Neuronal stem cell (in vitro differentiated cells): ENCODE measurements around the gene ARFRP1.
A peak's percentile ranks its signal among the peaks of the same experiment; 100 is the strongest.
"Not testable (repeated sequence)": the region's sequence is repeated elsewhere in the genome, so short reads cannot be mapped to it uniquely, and the experiment has no call there.

ENCODE experiments used
- DNase-seq: peaks from one replicate; pipeline ENCODE4 v3.0.0-alpha.2; 2013; ENCODE audit warnings: low spot score
- H2AFZ ChIP-seq: one replicate; pipeline ENCODE4 v1.6.1; 2013; ENCODE audit warnings: mild to moderate bottlenecking, low read length, inconsistent platforms
- H2AK5ac ChIP-seq: 2 replicates; pipeline ENCODE4 v1.6.1; 2013; ENCODE audit warnings: low read depth, mild to moderate bottlenecking, inconsistent platforms, low read length, moderate library complexity, mixed read lengths
- H2BK120ac ChIP-seq: 2 replicates; pipeline ENCODE4 v1.6.1; 2013; ENCODE audit warnings: low read depth, mild to moderate bottlenecking, inconsistent platforms, low read length, moderate library complexity, mixed read lengths
- H2BK12ac ChIP-seq: one replicate; pipeline ENCODE4 v1.6.1; 2013; ENCODE audit warnings: low read length, inconsistent platforms
- H2BK15ac ChIP-seq: 2 replicates; pipeline ENCODE4 v1.6.1; 2013; ENCODE audit warnings: mild to moderate bottlenecking, low read length, inconsistent platforms, mixed read lengths
- H2BK5ac ChIP-seq: one replicate; pipeline ENCODE4 v1.6.1; 2013; ENCODE audit warnings: inconsistent platforms, mild to moderate bottlenecking, low read length, moderate library complexity
- H3K14ac ChIP-seq: one replicate; pipeline ENCODE4 v1.6.1; 2013; ENCODE audit warnings: low read length, inconsistent platforms
- H3K18ac ChIP-seq: 2 replicates; pipeline ENCODE4 v1.6.1; 2013; ENCODE audit warnings: low read length, inconsistent platforms
- H3K23ac ChIP-seq: 2 replicates; pipeline ENCODE4 v1.6.1; 2013; ENCODE audit warnings: low read depth, mild to moderate bottlenecking, mixed read lengths, low read length, inconsistent platforms; ENCODE audit not compliant: poor library complexity
- H3K27ac ChIP-seq: replicated peaks from 3 replicates; pipeline ENCODE4 v1.5.1; 2013; ENCODE audit warnings: low read length, inconsistent platforms
- H3K27me3 ChIP-seq, 3 experiments: 2 replicates each; pipeline ENCODE4 v1.6.1; 2013; ENCODE audit warnings: low read length in 3 of 3, mild to moderate bottlenecking in 2 of 3, inconsistent platforms in 1 of 3, low read depth in 1 of 3, mixed read lengths in 1 of 3, moderate library complexity in 1 of 3; ENCODE audit not compliant: control insufficient read depth in 3 of 3, insufficient read depth in 3 of 3
- H3K36me3 ChIP-seq, 2 donors: replicated peaks in 1 of 2; 2 replicates each; pipeline ENCODE4 v1.6.1; 2013; ENCODE audit warnings: low read length in 2 of 2; ENCODE audit not compliant: control insufficient read depth in 2 of 2, insufficient read depth in 2 of 2
- H3K4ac ChIP-seq: 2 replicates; pipeline ENCODE4 v1.6.1; 2013; ENCODE audit warnings: inconsistent platforms, mild to moderate bottlenecking, low read length, moderate library complexity
- H3K4me1 ChIP-seq, 2 donors: 1 replicate in 1 of 2; 2 replicates in 1 of 2; pipeline ENCODE4 v1.6.1; 2013; ENCODE audit warnings: low read length in 2 of 2, low read depth in 1 of 2; ENCODE audit not compliant: control insufficient read depth in 2 of 2, insufficient read depth in 1 of 2
- H3K4me2 ChIP-seq: one replicate; pipeline ENCODE4 v1.6.1; 2013; ENCODE audit warnings: mild to moderate bottlenecking, low read length, inconsistent platforms; ENCODE audit not compliant: insufficient read depth, poor library complexity, severe bottlenecking
- H3K4me3 ChIP-seq, 2 donors: 2 replicates each; pipeline ENCODE4 v1.5.1; 2013; ENCODE audit warnings: low read length in 2 of 2, mild to moderate bottlenecking in 2 of 2, inconsistent platforms in 1 of 2, moderate library complexity in 1 of 2
- H3K79me1 ChIP-seq: one replicate; pipeline ENCODE4 v1.6.1; 2013; ENCODE audit warnings: low read depth, mild to moderate bottlenecking, inconsistent platforms, low read length, moderate library complexity
- H3K9ac ChIP-seq: one replicate; pipeline ENCODE4 v1.6.1; 2013; ENCODE audit warnings: mild to moderate bottlenecking, low read depth, low read length, inconsistent platforms; ENCODE audit not compliant: poor library complexity
- H3K9me3 ChIP-seq, 2 donors: replicated peaks in 1 of 2; 2 replicates each; pipeline versions ENCODE3 to v1.6.1; 2013; ENCODE audit warnings: low read length in 2 of 2, mild to moderate bottlenecking in 2 of 2, inconsistent platforms in 1 of 2, low read depth in 1 of 2, mixed read lengths in 1 of 2, moderate library complexity in 1 of 2; ENCODE audit not compliant: control insufficient read depth in 2 of 2, insufficient read depth in 1 of 2
- H4K8ac ChIP-seq: one replicate; pipeline ENCODE4 v1.6.1; 2013; ENCODE audit warnings: low read depth, mild to moderate bottlenecking, inconsistent platforms, low read length, moderate library complexity
- H4K91ac ChIP-seq: one replicate; pipeline ENCODE4 v1.6.1; 2013; ENCODE audit warnings: low read length, low read depth, mild to moderate bottlenecking, inconsistent platforms; ENCODE audit not compliant: poor library complexity
- WGBS, 2 donors: extraction: QIAGEN DNeasy Blood & Tissue Kit; methylation state at CpG; one replicate each; pipeline ENCODE4 v1.1.7; 2013; ENCODE audit warnings: missing lambda C conversion rate in 2 of 2, mixed read lengths in 1 of 2; ENCODE audit not compliant: insufficient read length in 2 of 2, insufficient replicate concordance in 1 of 2; ENCODE audit errors: extremely low coverage in 2 of 2; 5-methylcytosine and 5-hydroxymethylcytosine counted together

Gene ARFRP1

DNA sequence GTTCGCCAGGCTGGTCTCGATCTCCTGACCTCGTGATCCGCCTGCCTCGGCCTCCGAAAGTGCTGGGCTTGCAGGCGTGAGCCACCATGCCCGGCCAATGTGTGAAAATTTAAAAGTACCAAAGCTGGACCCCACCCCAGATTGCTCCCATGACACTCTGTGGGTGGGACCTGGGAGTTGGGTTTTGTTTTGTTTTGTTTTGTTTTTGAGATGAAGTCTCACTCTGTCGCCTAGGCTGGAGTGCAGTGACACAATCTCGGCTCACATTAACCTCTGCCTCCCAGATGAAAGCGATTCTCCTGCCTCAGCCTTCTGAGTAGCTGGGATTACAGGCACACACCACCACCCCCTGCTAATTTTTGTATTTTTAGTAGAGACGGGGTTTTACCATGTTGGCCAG lies 36.1 kb downstream of the ARFRP1 start:
- not testable (repeated sequence) for H2BK120ac ChIP-seq, H3K9me3 ChIP-seq, H3K27ac ChIP-seq, H4K8ac ChIP-seq, H3K18ac ChIP-seq, H3K4me2 ChIP-seq, H2AK5ac ChIP-seq, H3K4ac ChIP-seq, H3K9ac ChIP-seq, H2AFZ ChIP-seq, H3K4me3 ChIP-seq, H2BK12ac ChIP-seq, H3K23ac ChIP-seq, DNase-seq, H4K91ac ChIP-seq, H3K79me1 ChIP-seq, H3K14ac ChIP-seq, H2BK5ac ChIP-seq, H3K27me3 ChIP-seq, H3K4me1 ChIP-seq, H2BK15ac ChIP-seq
- peaks cover 8 to 72% of the 10 kb centered on the region in 2 donors for H3K36me3 ChIP-seq
- no CpG with 5 or more reads among the region's 12 CpGs for WGBS, 2 donors

DNA sequence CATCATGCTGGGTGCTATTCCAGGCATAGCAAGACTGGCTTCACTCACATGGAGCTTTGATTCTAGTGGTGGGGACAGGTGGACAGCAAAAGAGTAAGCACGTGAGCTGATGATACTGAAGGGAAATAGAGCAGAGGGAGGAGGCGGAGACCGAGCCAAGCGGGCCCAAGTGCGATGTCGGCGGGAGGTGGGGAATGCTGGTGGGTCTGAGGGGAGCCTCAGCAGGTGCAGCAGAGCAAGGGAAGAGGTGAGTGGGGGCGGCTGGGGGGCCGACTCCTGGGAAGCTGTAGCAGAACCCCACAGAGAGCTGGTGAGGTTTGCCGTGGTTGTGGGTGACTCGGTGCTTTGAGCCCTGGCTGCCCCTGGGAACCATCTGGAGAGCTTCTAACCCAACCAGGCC lies 39.4 kb downstream of the ARFRP1 start:
- no peak overlapping the region for H3K18ac ChIP-seq
- peaks cover 0 to 1% of the 10 kb centered on the region in 2 donors for H3K9me3 ChIP-seq
- no peaks in the 10 kb centered on the region for H3K27me3 ChIP-seq
- H2BK15ac ChIP-seq, result no peak overlapping the region
- no peak overlapping the region for H3K23ac ChIP-seq
- H3K36me3 ChIP-seq, result peaks cover 8 to 76% of the 10 kb centered on the region in 2 donors
- H3K4me3 ChIP-seq, result no peak overlapping the region
- no peak overlapping the region for H2BK5ac ChIP-seq
- H3K4ac ChIP-seq, result no peak overlapping the region
- no peak overlapping the region for H3K14ac ChIP-seq
- H3K4me2 ChIP-seq, result no peak overlapping the region
- no peak overlapping the region for H2BK120ac ChIP-seq
- H4K91ac ChIP-seq, result no peak overlapping the region
- no peak for DNase-seq
- H3K27ac ChIP-seq, result no peak overlapping the region
- no peak overlapping the region for H2AFZ ChIP-seq
- peaks cover 0 to 11% of the 10 kb centered on the region in 2 donors for H3K4me1 ChIP-seq
- H4K8ac ChIP-seq, result no peak overlapping the region
- H3K79me1 ChIP-seq, result peaks cover 6% of the 10 kb centered on the region
- no CpG with 5 or more reads among the region's 11 CpGs for WGBS, 2 donors
- H3K9ac ChIP-seq, result no peak overlapping the region
- H2BK12ac ChIP-seq, result no peak overlapping the region
- no peak overlapping the region for H2AK5ac ChIP-seq

DNA sequence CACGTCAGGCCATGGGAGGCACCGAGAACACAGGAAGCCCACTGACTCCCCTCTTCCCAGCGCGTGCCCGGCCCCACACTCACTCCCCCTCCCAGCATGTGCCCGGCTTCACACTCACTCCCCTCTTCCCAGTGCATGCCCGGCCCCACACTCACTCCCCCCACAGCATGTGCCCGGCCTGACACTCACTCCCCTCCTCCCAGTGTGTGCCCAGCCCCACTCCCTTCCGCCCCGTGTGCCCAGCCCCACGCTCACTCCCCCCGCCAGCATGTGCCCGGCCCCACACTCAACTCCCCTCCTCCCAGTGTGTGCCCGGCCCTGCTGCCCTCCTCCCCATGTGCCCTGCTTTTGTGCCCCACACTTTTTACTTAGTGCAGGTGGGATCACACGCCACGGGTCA lies 39.9 kb downstream of the ARFRP1 start:
- DNase-seq, result no peak
- H2AK5ac ChIP-seq, result no peak overlapping the region
- no peak overlapping the region for H2BK15ac ChIP-seq
- no peak overlapping the region for H4K91ac ChIP-seq
- no peak overlapping the region for H3K18ac ChIP-seq
- H3K27ac ChIP-seq, result no peak overlapping the region
- no peak overlapping the region for H3K23ac ChIP-seq
- no peak overlapping the region for H4K8ac ChIP-seq
- no peak overlapping the region for H3K14ac ChIP-seq
- no peak overlapping the region for H3K4me2 ChIP-seq
- H2BK120ac ChIP-seq, result no peak overlapping the region
- no peaks in the 10 kb centered on the region for H3K27me3 ChIP-seq
- H3K9ac ChIP-seq, result no peak overlapping the region
- H3K4me3 ChIP-seq, result no peak overlapping the region
- H3K4ac ChIP-seq, result no peak overlapping the region
- no CpG with 5 or more reads among the region's 16 CpGs for WGBS, 2 donors
- no peak overlapping the region for H2AFZ ChIP-seq
- H3K79me1 ChIP-seq, result peaks cover 6% of the 10 kb centered on the region
- peaks cover 0 to 1% of the 10 kb centered on the region in 2 donors for H3K9me3 ChIP-seq
- H3K36me3 ChIP-seq, result peaks cover 8 to 80% of the 10 kb centered on the region in 2 donors
- no peak overlapping the region for H2BK12ac ChIP-seq
- H3K4me1 ChIP-seq, result peaks cover 0 to 11% of the 10 kb centered on the region in 2 donors
- H2BK5ac ChIP-seq, result no peak overlapping the region

DNA sequence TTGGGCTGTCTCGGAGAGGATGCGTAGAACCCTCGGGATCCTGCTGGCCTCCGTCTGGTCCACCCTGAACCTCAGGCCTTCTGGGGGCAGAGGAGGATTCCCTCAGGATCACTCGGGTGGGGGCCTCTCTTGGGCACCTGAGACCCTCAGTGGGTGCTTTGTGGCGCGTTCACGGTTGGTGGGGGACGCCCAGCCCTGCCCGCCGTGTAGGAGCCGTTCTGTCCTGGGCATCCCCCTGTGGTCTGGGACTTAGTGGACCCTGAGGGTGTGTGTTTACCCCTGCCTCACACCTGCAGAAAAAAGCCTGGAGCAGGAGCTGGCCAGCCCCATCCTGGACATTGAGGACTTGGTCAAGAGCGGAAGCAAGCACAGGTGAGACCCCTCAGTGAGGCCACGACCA lies 42.1 kb downstream of the ARFRP1 start:
- H3K9me3 ChIP-seq, result peaks cover 0 to 1% of the 10 kb centered on the region in 2 donors
- no CpG with 5 or more reads among the region's 14 CpGs for WGBS, 2 donors
- peak overlapping the region; percentile 43 for H3K23ac ChIP-seq
- no peak overlapping the region for H3K27ac ChIP-seq
- H3K79me1 ChIP-seq, result peaks cover 8% of the 10 kb centered on the region
- no peaks in the 10 kb centered on the region for H3K27me3 ChIP-seq
- H2BK12ac ChIP-seq, result peak overlapping the region; percentile 73
- H3K18ac ChIP-seq, result no peak overlapping the region
- H3K14ac ChIP-seq, result no peak overlapping the region
- no peak overlapping the region for H2BK15ac ChIP-seq
- peaks cover 20 to 89% of the 10 kb centered on the region in 2 donors for H3K36me3 ChIP-seq
- H3K4me1 ChIP-seq, result peaks cover 0 to 11% of the 10 kb centered on the region in 2 donors
- H3K4me2 ChIP-seq, result no peak overlapping the region
- peak overlapping the region; percentile 72 for H2BK120ac ChIP-seq
- no peak overlapping the region for H3K4ac ChIP-seq
- peak overlapping the region; percentile 93 for H2AK5ac ChIP-seq
- H2BK5ac ChIP-seq, result no peak overlapping the region
- no peak overlapping the region for H3K4me3 ChIP-seq
- no peak overlapping the region for H4K91ac ChIP-seq
- no peak overlapping the region for H4K8ac ChIP-seq
- no peak overlapping the region for H2AFZ ChIP-seq
- H3K9ac ChIP-seq, result no peak overlapping the region
- DNase-seq, result no peak
